H1 (cell line): ENCODE results near the gene RNF111. TPM values are rescaled to one million over a fixed set of nuclear protein-coding genes. Genes with fewer than 3 reads are reported as not detected.

Experiments used
- ATF3 ChIP-seq: IDR thresholded peaks from 2 replicates; pipeline ENCODE4 v1.6.1; 2011; ENCODE audit warnings: low read depth, mild to moderate bottlenecking, low read length; ENCODE audit not compliant: insufficient read depth
- CHD7 ChIP-seq: fragments of 300-600 bp; sonication (generic); IDR thresholded peaks from 2 replicates; pipeline ENCODE4 v1.7.1; 2012; ENCODE audit warnings: low read length, moderate library complexity, mild to moderate bottlenecking, inconsistent platforms; ENCODE audit not compliant: insufficient replicate concordance
- MAFK ChIP-seq: IDR thresholded peaks from 2 replicates; pipeline ENCODE4 v1.6.1; 2012; ENCODE audit warnings: low read depth, mild to moderate bottlenecking, improper control_type of control experiment, low read length
- TEAD4 ChIP-seq: IDR thresholded peaks from 2 replicates; pipeline ENCODE4 v1.6.1; 2012; ENCODE audit warnings: low read depth, low read length, inconsistent platforms, mixed read lengths
- polyA plus RNA-seq, 7 experiments: library from polyadenylated mRNA; depleted of rRNA in 3 of 7; stranded (reverse) in 5 of 7; unstranded in 2 of 7; fragments of >200 nt in 5 of 7; fragments of 200-250 nt in 2 of 7; gene quantifications; 1 replicate in 5 of 7; 2 replicates in 1 of 7; 4 replicates in 1 of 7; pipeline versions ENCODE4 v1.2.1 to v1.2.3, GENCODE V29; 2011 to 2013; ENCODE audit warnings: missing spikeins in 2 of 7, mixed read lengths in 2 of 7
- total RNA-seq: library from RNA; stranded (reverse); fragmentation: NEBNext Ultra II Directional; extraction: Animal tissue kit (Norgen Biotek cat#: 25700); gene quantifications from 2 replicates; pipeline ENCODE4 v1.2.1, GENCODE V29; 2021

RNF111 gene
- total and polyA plus RNA-seq, 2 of the 8 experiments (the other 6 are each of a cell fraction or from before 2014, with no cell fraction given) = 18.5 to 26.6 TPM

DNA sequence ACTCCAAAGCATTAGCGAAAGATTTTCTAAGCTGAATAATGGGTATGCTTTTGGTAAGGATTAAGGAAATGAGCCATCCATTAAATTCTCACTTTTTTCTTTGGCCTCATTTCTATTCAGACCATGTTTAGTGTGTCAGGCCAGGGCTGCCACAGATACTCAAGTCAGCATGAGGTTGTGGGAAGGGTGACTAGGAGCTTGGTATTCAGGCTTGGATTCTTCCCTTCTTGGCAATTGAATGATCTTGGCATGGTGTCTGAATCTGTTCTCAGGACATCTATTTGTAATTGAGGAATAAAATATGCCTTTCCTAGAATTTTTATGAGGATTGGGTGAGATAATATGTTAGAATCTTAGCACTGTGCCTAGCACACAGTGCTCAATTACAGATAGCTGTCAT lies 128.7 kb downstream of the RNF111 start (continued):
- TF ChIP-seq CHD7 (no peak), TEAD4 (no peak), ATF3 (no peak), MAFK (no peak)
- TF ChIP-seq, all 59 proteins: peak for 0
